CD4-positive, alpha-beta T cell (primary cell): Measurements from ENCODE around the gene HES3. TPM values are rescaled to one million over a fixed set of nuclear protein-coding genes. Genes with fewer than 3 reads are reported as not detected.
A peak's percentile ranks its signal among the peaks of the same experiment; 100 is the strongest.

ENCODE experiments used
- ATAC-seq: fragments of 200-7000 bp; cut with Tn5 transposase; one replicate; pipeline ENCODE4 v1.10.0; 2022; ENCODE audit warnings: mild to moderate bottlenecking; ENCODE audit not compliant: poor library complexity
- CTCF ChIA-PET: fragments of 350-600 bp; sonication (Branson Sonifier 250); formaldehyde crosslinking; loops from one replicate; lab custom pipeline; 2021; ENCODE audit warnings: antibody characterized with exemption, inconsistent platforms; lab: Charles Lee
- POLR2A ChIA-PET: fragments of 350-600 bp; sonication (Branson Sonifier 250); formaldehyde crosslinking; loops from one replicate; lab custom pipeline; 2021; ENCODE audit warnings: antibody characterized with exemption, inconsistent platforms; lab: Charles Lee
- DNase-seq, 14 experiments: peaks; one replicate each; pipeline ENCODE4 v3.0.0-alpha.2; 2013 to 2020; ENCODE audit warnings: mixed read lengths in 2 of 14
- H3K27ac ChIP-seq, 2 donors: one replicate each; pipeline versions ENCODE4 v1.5.1 to v1.7.0; 2013; ENCODE audit warnings: low read length in 2 of 2, low read depth in 1 of 2, mild to moderate bottlenecking in 1 of 2
- H3K27me3 ChIP-seq, 2 experiments: 1 replicate in 1 of 2; 2 replicates in 1 of 2; pipeline versions ENCODE4 v1.6.1 to v1.7.0; 2013; ENCODE audit warnings: low read length in 2 of 2, control low read depth in 1 of 2, mild to moderate bottlenecking in 1 of 2, moderate library complexity in 1 of 2; ENCODE audit not compliant: insufficient read depth in 2 of 2, control insufficient read depth in 1 of 2
- H3K36me3 ChIP-seq: one replicate; pipeline ENCODE4 v1.6.1; 2013; ENCODE audit warnings: low read length, control low read depth; ENCODE audit not compliant: insufficient read depth
- H3K4me1 ChIP-seq: one replicate; pipeline ENCODE4 v1.6.1; 2013; ENCODE audit warnings: low read length, control low read depth; ENCODE audit not compliant: insufficient read depth
- H3K4me3 ChIP-seq: one replicate; pipeline ENCODE4 v1.5.1; 2013; ENCODE audit warnings: mild to moderate bottlenecking, low read length, moderate library complexity
- H3K9me3 ChIP-seq, 2 experiments: 1 replicate in 1 of 2; 2 replicates in 1 of 2; pipeline versions ENCODE4 v1.6.1 to v1.7.0; 2013; ENCODE audit warnings: low read length in 2 of 2, mild to moderate bottlenecking in 2 of 2, control low read depth in 1 of 2, moderate library complexity in 1 of 2; ENCODE audit not compliant: control insufficient read depth in 1 of 2, insufficient read depth in 1 of 2
- H3K27ac Mint-ChIP-seq: one replicate; pipeline ENCODE4 v1.8.0; 2020; ENCODE audit warnings: mixed read lengths
- H3K27me3 Mint-ChIP-seq: one replicate; pipeline ENCODE4 v1.8.0; 2021; ENCODE audit warnings: mixed read lengths
- H3K36me3 Mint-ChIP-seq: one replicate; pipeline ENCODE4 v1.8.0; 2021; ENCODE audit warnings: low read depth, mixed read lengths
- H3K4me1 Mint-ChIP-seq: one replicate; pipeline ENCODE4 v1.8.0; 2021; ENCODE audit warnings: low read depth, mixed read lengths
- H3K4me3 Mint-ChIP-seq: one replicate; pipeline ENCODE4 v1.8.0; 2020; ENCODE audit warnings: mild to moderate bottlenecking, mixed read lengths
- H3K9me3 Mint-ChIP-seq: one replicate; pipeline ENCODE4 v1.8.0; 2020; ENCODE audit warnings: mixed read lengths
- CTCF ChIP-seq: fragments of 200-600 bp; IDR thresholded peaks from one replicate; pipeline ENCODE4 v1.8.0; 2022; ENCODE audit warnings: antibody characterized with exemption, mild to moderate bottlenecking
- intact Hi-C, 2 experiments: fragments of 100-400 bp; cut with DNase I in 1 of 2; cut with micrococcal nuclease in 1 of 2; formaldehyde crosslinking; loops; one replicate each; pipeline versions ENCODE4 v1.15.1 to v1.9.0; 2023 to 2025; cut with DNase I, micrococcal nuclease
- total RNA-seq, 174 experiments: library from RNA in 2 of 174; stranded (reverse) in 2 of 174; gene quantifications; one replicate each; pipeline ENCODE4 v1.2.3 and lab custom pipeline; 2021 to 2026

The HES3 gene
- total RNA-seq, 2 experiments from 2014 or later, result not detected

- POLR2A ChIA-PET, result interaction anchor here (1.8 kb wide), 1 partner anchor 30 kb away, joined by 5 read pairs; the partner anchor contains the start of gene ICMT
- DNase-seq (peak in 12 of 14 experiments; percentile 22 to 82 (median 40)), ATAC-seq (peak; percentile 71)
- CTCF ChIA-PET, result no interaction called here
- TF ChIP-seq CTCF, result no peak
- Histone ChIP-seq H3K4me3 (peak within 1 kb of the TSS; percentile 71), H3K27me3 (peaks cover 13 to 37% of the 10 kb centered on the region in 2 experiments), H3K9me3 (no peaks in the 10 kb centered on the region), H3K36me3 (no peaks in the 10 kb centered on the region), H3K27ac (no peak within 1 kb of the TSS), H3K4me1 (peaks cover 41% of the 10 kb centered on the region)
- no peaks in the 10 kb centered on the region for H3K9me3 Mint-ChIP-seq
- peak within 1 kb of the TSS; percentile 87 for H3K4me3 Mint-ChIP-seq
- no peaks in the 10 kb centered on the region for H3K36me3 Mint-ChIP-seq
- H3K27ac Mint-ChIP-seq, result no peak within 1 kb of the TSS
- H3K4me1 Mint-ChIP-seq, result peaks cover 14% of the 10 kb centered on the region
- intact Hi-C loops, result loop anchor here in 1 of 2 experiments (10.0 kb wide), 2 partner anchors 181 to 499 kb away; partner anchors contain the start of gene DNAJC11
- peaks cover 15% of the 10 kb centered on the region for H3K27me3 Mint-ChIP-seq
These were observed 38.0 kb upstream of the HES3 start, which contains the start of gene RNF207 for GRCh38 chr1:6205849-6206519. TSS of gene RNF207 (plus strand) at chr1:6206119. CDS start at chr1:6206536, 417 bp downstream.

GRCh38 chr1:6206520-6206855, 37.5 kb upstream of the HES3 start:
- H3K27me3 ChIP-seq, result peaks cover 13 to 37% of the 10 kb centered on the region in 2 experiments
- no peaks in the 10 kb centered on the region for H3K9me3 Mint-ChIP-seq
- H3K36me3 ChIP-seq, result no peaks in the 10 kb centered on the region
- intact Hi-C loops, result loop anchor here in 1 of 2 experiments (10.0 kb wide), 2 partner anchors 182 to 498 kb away; partner anchors contain the start of gene DNAJC11
- DNase-seq (peak in 1 of 14 experiments; percentile 20), ATAC-seq (no peak)
- no peak overlapping the region for H3K27ac Mint-ChIP-seq
- H3K4me3 Mint-ChIP-seq, result peak overlapping the region; percentile 62
- H3K27ac ChIP-seq, result no peak overlapping the region
- no peaks in the 10 kb centered on the region for H3K9me3 ChIP-seq
- POLR2A ChIA-PET, result interaction anchor here (1.8 kb wide), 1 partner anchor 30 kb away, joined by 5 read pairs; the partner anchor contains the start of gene ICMT
- TF ChIP-seq CTCF, result no peak
- peak overlapping the region; percentile 71 for H3K4me3 ChIP-seq
- no peaks in the 10 kb centered on the region for H3K36me3 Mint-ChIP-seq
- H3K4me1 ChIP-seq, result peaks cover 41% of the 10 kb centered on the region
- H3K27me3 Mint-ChIP-seq, result peaks cover 15% of the 10 kb centered on the region
- CTCF ChIA-PET, result no interaction called here
- peaks cover 13% of the 10 kb centered on the region for H3K4me1 Mint-ChIP-seq

- ATAC-seq (no peak), DNase-seq (no peak)
- ChIA-PET POLR2A (interaction anchor here (1.8 kb wide), 1 partner anchor 29 kb away, joined by 5 read pairs; the partner anchor contains the start of gene ICMT), CTCF (no interaction called here)
- no peak for TF ChIP-seq CTCF
- H3K27me3 Mint-ChIP-seq, result peaks cover 15% of the 10 kb centered on the region
- H3K9me3 ChIP-seq, result no peaks in the 10 kb centered on the region
- H3K4me3 Mint-ChIP-seq, result peak overlapping the region; percentile 62
- H3K4me3 ChIP-seq, result no peak overlapping the region
- peaks cover 13% of the 10 kb centered on the region for H3K4me1 Mint-ChIP-seq
- H3K27me3 ChIP-seq, result peaks cover 13 to 37% of the 10 kb centered on the region in 2 experiments
- H3K4me1 ChIP-seq, result peaks cover 41% of the 10 kb centered on the region
- intact Hi-C loops, result loop anchor here in 1 of 2 experiments (10.0 kb wide), 2 partner anchors 182 to 498 kb away; partner anchors contain the start of gene DNAJC11
- H3K36me3 Mint-ChIP-seq, result no peaks in the 10 kb centered on the region
- H3K36me3 ChIP-seq, result no peaks in the 10 kb centered on the region
- no peak overlapping the region for H3K27ac ChIP-seq
- no peaks in the 10 kb centered on the region for H3K9me3 Mint-ChIP-seq
- H3K27ac Mint-ChIP-seq, result no peak overlapping the region
These were observed 36.7 kb upstream of the HES3 start for GRCh38 chr1:6207075-6207885.
